WTC11 (cell line): ENCODE measurements around the gene PRICKLE1. TPM values are rescaled to one million over a fixed set of nuclear protein-coding genes. Genes with fewer than 3 reads are reported as not detected.

Experiments used
- ATAC-seq: fragments of 200-7000 bp; cut with Tn5 transposase; 2 replicates; pipeline ENCODE4 v1.10.0; 2021; ENCODE audit warnings: mild to moderate bottlenecking, moderate library complexity
- CTCF ChIA-PET: fragments of 300-600 bp; sonication (Branson Sonifier 250); formaldehyde crosslinking; loops from one replicate; lab custom pipeline; 2021; ENCODE audit warnings: antibody characterized with exemption; lab: Charles Lee
- POLR2A ChIA-PET: fragments of 350-600 bp; sonication (Branson Sonifier 250); formaldehyde crosslinking; loops from one replicate; lab custom pipeline; 2021; ENCODE audit warnings: antibody characterized with exemption; lab: Charles Lee
- DNase-seq: peaks from one replicate; pipeline ENCODE4 v3.0.0; 2021; ENCODE audit warnings: low spot score
- H3K27ac Mint-ChIP-seq: 2 replicates; pipeline ENCODE4 v1.8.0; 2021; ENCODE audit warnings: mixed read lengths
- H3K27me3 Mint-ChIP-seq: 2 replicates; pipeline ENCODE4 v1.8.0; 2021; ENCODE audit warnings: low read depth, mild to moderate bottlenecking, moderate library complexity, mixed read lengths
- H3K36me3 Mint-ChIP-seq: 2 replicates; pipeline ENCODE4 v1.8.0; 2021; ENCODE audit warnings: mixed read lengths
- H3K4me1 Mint-ChIP-seq: 2 replicates; pipeline ENCODE4 v1.8.0; 2022; ENCODE audit warnings: mixed read lengths
- H3K4me3 Mint-ChIP-seq: 2 replicates; pipeline ENCODE4 v1.8.0; 2021; ENCODE audit warnings: mild to moderate bottlenecking, moderate library complexity, mixed read lengths
- H3K9me3 Mint-ChIP-seq: 2 replicates; pipeline ENCODE4 v1.8.0; 2021; ENCODE audit warnings: mixed read lengths
- ATF3 ChIP-seq: sonication (generic); formaldehyde crosslinking; conservative IDR thresholded peaks from 2 replicates; pipeline ENCODE4 v1.8.1; 2022; ENCODE audit warnings: mild to moderate bottlenecking, missing genetic modification reagents
- CREM ChIP-seq: sonication (generic); formaldehyde crosslinking; IDR thresholded peaks from 2 replicates; pipeline ENCODE4 v1.8.1; 2022; ENCODE audit warnings: mild to moderate bottlenecking, missing genetic modification reagents, moderate library complexity
- E2F1 ChIP-seq: sonication (generic); formaldehyde crosslinking; IDR thresholded peaks from 2 replicates; pipeline ENCODE4 v1.8.0; 2022; ENCODE audit warnings: mild to moderate bottlenecking, missing genetic modification reagents
- E2F5 ChIP-seq: sonication (generic); formaldehyde crosslinking; IDR thresholded peaks from 2 replicates; pipeline ENCODE4 v1.8.1; 2022; ENCODE audit warnings: mild to moderate bottlenecking, moderate library complexity, missing genetic modification reagents
- EMX1 ChIP-seq: fragments of 250-450 bp; sonication (Bioruptor Pico); IDR thresholded peaks from 2 replicates; pipeline ENCODE4 v1.8.0; 2021; ENCODE audit warnings: mild to moderate bottlenecking
- FOXP1 ChIP-seq: sonication (generic); formaldehyde crosslinking; IDR thresholded peaks from 2 replicates; pipeline ENCODE4 v1.8.0; 2022; ENCODE audit warnings: missing genetic modification reagents, mild to moderate bottlenecking, moderate library complexity, borderline replicate concordance
- PRDM15 ChIP-seq: sonication (generic); formaldehyde crosslinking; IDR thresholded peaks from 2 replicates; pipeline ENCODE4 v1.8.0; 2022; ENCODE audit warnings: missing genetic modification reagents
- SOX15 ChIP-seq: fragments of 250-450 bp; sonication (Bioruptor Pico); IDR thresholded peaks from 2 replicates; pipeline ENCODE4 v1.9.0; 2021; ENCODE audit warnings: mild to moderate bottlenecking
- TCF7 ChIP-seq: sonication (generic); formaldehyde crosslinking; IDR thresholded peaks from 2 replicates; pipeline ENCODE4 v1.8.0; 2022; ENCODE audit warnings: mild to moderate bottlenecking, low read depth, missing genetic modification reagents, moderate library complexity
- TEAD4 ChIP-seq: sonication (generic); formaldehyde crosslinking; IDR thresholded peaks from 2 replicates; pipeline ENCODE4 v1.8.0; 2022; ENCODE audit warnings: mild to moderate bottlenecking, missing genetic modification reagents
- TP53 ChIP-seq: sonication (generic); formaldehyde crosslinking; IDR thresholded peaks from 2 replicates; pipeline ENCODE4 v1.8.1; 2023; ENCODE audit warnings: mild to moderate bottlenecking, missing genetic modification reagents
- ZNF121 ChIP-seq: sonication (generic); formaldehyde crosslinking; IDR thresholded peaks from 2 replicates; pipeline ENCODE4 v1.8.0; 2023; ENCODE audit warnings: missing genetic modification reagents
- ZNF232 ChIP-seq: sonication (generic); formaldehyde crosslinking; IDR thresholded peaks from 2 replicates; pipeline ENCODE4 v1.8.0; 2022; ENCODE audit warnings: mild to moderate bottlenecking, missing genetic modification reagents
- ZNF263 ChIP-seq: sonication (generic); formaldehyde crosslinking; IDR thresholded peaks from 2 replicates; pipeline ENCODE4 v1.8.1; 2022; ENCODE audit warnings: low read depth, mild to moderate bottlenecking, moderate library complexity, missing genetic modification reagents
- ZSCAN18 ChIP-seq: fragments of 250-450 bp; sonication (Bioruptor Pico); IDR thresholded peaks from 2 replicates; pipeline ENCODE4 v2.1.2; 2022; ENCODE audit warnings: mild to moderate bottlenecking, moderate library complexity
- total RNA-seq: library from RNA; stranded (reverse); gene quantifications from 3 replicates; pipeline ENCODE4 v1.2.3, GENCODE V29; 2021
- TF ChIP-seq, protein P1 (sequence below): fragments of 250-450 bp; sonication (Bioruptor Pico); IDR thresholded peaks from 2 replicates; pipeline ENCODE4 v1.8.0; 2021; ENCODE audit warnings: mild to moderate bottlenecking
- TF ChIP-seq, protein P2 (sequence below): fragments of 250-450 bp; sonication (Bioruptor Pico); IDR thresholded peaks from 2 replicates; pipeline ENCODE4 v1.9.0; 2021; ENCODE audit warnings: mild to moderate bottlenecking, borderline replicate concordance
- TF ChIP-seq, protein P3 (sequence below): sonication (generic); formaldehyde crosslinking; IDR thresholded peaks from 2 replicates; pipeline ENCODE4 v1.8.1; 2023; ENCODE audit warnings: mild to moderate bottlenecking, missing genetic modification reagents
- TF ChIP-seq, protein P4 (sequence below): sonication (generic); formaldehyde crosslinking; IDR thresholded peaks from 2 replicates; pipeline ENCODE4 v1.8.1; 2022; ENCODE audit warnings: mild to moderate bottlenecking, missing genetic modification reagents, moderate library complexity, borderline replicate concordance

The PRICKLE1 gene
- total RNA-seq, 1 experiment from 2014 or later, result 11.7 TPM

DNA sequence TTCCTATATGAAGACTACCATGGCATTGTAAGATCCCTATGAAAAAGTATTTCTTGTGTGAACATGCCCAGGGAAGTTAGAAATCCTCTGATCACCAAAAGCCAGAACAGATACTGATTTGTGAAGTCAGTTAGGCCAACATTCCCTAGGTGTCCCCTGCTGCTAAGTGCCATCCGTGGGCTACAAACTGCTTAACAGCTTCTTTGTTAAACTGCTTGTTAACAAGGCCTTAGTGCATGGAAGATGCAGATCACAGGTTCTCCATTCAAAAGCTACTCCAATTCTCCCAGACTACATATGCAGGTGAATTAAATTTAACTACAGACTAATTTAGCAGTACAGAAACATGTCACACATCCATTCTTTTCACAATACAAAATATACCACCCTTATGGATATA, 108.2 kb downstream of the PRICKLE1 start:
- Mint-ChIP-seq H3K36me3 (no peaks in the 10 kb centered on the region), H3K4me3 (peak overlapping the region; percentile 80), H3K9me3 (no peaks in the 10 kb centered on the region), H3K27ac (no peak overlapping the region), H3K27me3 (peaks cover 38% of the 10 kb centered on the region), H3K4me1 (peaks cover 63% of the 10 kb centered on the region)
- no peak for ATAC-seq
- DNase-seq, result peak; percentile 19
- POLR2A ChIA-PET, result no interaction called here
- CTCF ChIA-PET, result interaction anchor here (0.5 to 5.1 kb wide), 4 partner anchors 11 to 88 kb away, joined by 3 to 39 read pairs (median 6); no protein-coding TSS in a partner anchor
- no peak for TF ChIP-seq ZNF232 (CRISPR knock-in tag)
- TF ChIP-seq TCF7 (CRISPR knock-in tag), result no peak
- TF ChIP-seq TEAD4, result no peak
- no peak for TF ChIP-seq FOXP1 (CRISPR knock-in tag)
- no peak for TF ChIP-seq ZNF121
- no peak for TF ChIP-seq E2F1
- TF ChIP-seq, protein P1, sequence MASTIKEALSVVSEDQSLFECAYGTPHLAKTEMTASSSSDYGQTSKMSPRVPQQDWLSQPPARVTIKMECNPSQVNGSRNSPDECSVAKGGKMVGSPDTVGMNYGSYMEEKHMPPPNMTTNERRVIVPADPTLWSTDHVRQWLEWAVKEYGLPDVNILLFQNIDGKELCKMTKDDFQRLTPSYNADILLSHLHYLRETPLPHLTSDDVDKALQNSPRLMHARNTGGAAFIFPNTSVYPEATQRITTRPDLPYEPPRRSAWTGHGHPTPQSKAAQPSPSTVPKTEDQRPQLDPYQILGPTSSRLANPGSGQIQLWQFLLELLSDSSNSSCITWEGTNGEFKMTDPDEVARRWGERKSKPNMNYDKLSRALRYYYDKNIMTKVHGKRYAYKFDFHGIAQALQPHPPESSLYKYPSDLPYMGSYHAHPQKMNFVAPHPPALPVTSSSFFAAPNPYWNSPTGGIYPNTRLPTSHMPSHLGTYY (CRISPR knock-in tag), result no peak
- no peak for TF ChIP-seq CREM (CRISPR knock-in tag)
- TF ChIP-seq ATF3 (CRISPR knock-in tag), result no peak
- no peak for TF ChIP-seq EMX1 (CRISPR knock-in tag)
- TF ChIP-seq SOX15, result no peak
- TF ChIP-seq, protein P2, sequence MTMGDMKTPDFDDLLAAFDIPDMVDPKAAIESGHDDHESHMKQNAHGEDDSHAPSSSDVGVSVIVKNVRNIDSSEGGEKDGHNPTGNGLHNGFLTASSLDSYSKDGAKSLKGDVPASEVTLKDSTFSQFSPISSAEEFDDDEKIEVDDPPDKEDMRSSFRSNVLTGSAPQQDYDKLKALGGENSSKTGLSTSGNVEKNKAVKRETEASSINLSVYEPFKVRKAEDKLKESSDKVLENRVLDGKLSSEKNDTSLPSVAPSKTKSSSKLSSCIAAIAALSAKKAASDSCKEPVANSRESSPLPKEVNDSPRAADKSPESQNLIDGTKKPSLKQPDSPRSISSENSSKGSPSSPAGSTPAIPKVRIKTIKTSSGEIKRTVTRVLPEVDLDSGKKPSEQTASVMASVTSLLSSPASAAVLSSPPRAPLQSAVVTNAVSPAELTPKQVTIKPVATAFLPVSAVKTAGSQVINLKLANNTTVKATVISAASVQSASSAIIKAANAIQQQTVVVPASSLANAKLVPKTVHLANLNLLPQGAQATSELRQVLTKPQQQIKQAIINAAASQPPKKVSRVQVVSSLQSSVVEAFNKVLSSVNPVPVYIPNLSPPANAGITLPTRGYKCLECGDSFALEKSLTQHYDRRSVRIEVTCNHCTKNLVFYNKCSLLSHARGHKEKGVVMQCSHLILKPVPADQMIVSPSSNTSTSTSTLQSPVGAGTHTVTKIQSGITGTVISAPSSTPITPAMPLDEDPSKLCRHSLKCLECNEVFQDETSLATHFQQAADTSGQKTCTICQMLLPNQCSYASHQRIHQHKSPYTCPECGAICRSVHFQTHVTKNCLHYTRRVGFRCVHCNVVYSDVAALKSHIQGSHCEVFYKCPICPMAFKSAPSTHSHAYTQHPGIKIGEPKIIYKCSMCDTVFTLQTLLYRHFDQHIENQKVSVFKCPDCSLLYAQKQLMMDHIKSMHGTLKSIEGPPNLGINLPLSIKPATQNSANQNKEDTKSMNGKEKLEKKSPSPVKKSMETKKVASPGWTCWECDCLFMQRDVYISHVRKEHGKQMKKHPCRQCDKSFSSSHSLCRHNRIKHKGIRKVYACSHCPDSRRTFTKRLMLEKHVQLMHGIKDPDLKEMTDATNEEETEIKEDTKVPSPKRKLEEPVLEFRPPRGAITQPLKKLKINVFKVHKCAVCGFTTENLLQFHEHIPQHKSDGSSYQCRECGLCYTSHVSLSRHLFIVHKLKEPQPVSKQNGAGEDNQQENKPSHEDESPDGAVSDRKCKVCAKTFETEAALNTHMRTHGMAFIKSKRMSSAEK (CRISPR knock-in tag), result no peak
- TF ChIP-seq TP53 (CRISPR knock-in tag), result no peak

DNA sequence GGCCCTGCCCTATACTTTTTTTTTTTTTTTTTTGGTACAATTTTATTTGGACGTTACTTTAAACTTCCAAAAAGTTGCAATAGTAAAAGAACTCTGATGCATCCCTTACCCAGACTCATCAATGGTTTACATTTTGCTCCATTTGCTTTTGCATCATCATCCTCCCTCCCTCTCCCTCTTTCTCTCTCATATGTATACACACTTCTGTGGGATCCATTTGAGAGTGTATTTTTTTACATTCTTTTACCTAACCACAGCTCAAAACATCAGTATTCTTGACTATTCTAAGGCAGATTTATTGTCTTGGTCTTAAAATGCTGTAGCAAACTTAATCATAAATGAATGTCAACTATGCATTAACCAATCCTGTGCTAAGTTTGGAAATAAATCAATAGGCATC, 111.6 kb downstream of the PRICKLE1 start:
- peaks cover 65% of the 10 kb centered on the region for H3K4me1 Mint-ChIP-seq
- POLR2A ChIA-PET, result no interaction called here
- H3K36me3 Mint-ChIP-seq, result no peaks in the 10 kb centered on the region
- H3K4me3 Mint-ChIP-seq, result no peak overlapping the region
- CTCF ChIA-PET, result no interaction called here
- ATAC-seq (no peak), DNase-seq (no peak)
- TF ChIP-seq ZSCAN18 (no peak), ZNF263 (CRISPR knock-in tag) (no peak), E2F5 (CRISPR knock-in tag) (no peak), PRDM15 (CRISPR knock-in tag) (no peak)
- TF ChIP-seq, protein P3, sequence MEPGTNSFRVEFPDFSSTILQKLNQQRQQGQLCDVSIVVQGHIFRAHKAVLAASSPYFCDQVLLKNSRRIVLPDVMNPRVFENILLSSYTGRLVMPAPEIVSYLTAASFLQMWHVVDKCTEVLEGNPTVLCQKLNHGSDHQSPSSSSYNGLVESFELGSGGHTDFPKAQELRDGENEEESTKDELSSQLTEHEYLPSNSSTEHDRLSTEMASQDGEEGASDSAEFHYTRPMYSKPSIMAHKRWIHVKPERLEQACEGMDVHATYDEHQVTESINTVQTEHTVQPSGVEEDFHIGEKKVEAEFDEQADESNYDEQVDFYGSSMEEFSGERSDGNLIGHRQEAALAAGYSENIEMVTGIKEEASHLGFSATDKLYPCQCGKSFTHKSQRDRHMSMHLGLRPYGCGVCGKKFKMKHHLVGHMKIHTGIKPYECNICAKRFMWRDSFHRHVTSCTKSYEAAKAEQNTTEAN (CRISPR knock-in tag), result no peak
- TF ChIP-seq, protein P4, sequence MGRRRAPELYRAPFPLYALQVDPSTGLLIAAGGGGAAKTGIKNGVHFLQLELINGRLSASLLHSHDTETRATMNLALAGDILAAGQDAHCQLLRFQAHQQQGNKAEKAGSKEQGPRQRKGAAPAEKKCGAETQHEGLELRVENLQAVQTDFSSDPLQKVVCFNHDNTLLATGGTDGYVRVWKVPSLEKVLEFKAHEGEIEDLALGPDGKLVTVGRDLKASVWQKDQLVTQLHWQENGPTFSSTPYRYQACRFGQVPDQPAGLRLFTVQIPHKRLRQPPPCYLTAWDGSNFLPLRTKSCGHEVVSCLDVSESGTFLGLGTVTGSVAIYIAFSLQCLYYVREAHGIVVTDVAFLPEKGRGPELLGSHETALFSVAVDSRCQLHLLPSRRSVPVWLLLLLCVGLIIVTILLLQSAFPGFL (CRISPR knock-in tag), result no peak
- H3K27me3 Mint-ChIP-seq, result peaks cover 34% of the 10 kb centered on the region
- H3K27ac Mint-ChIP-seq, result no peak overlapping the region
- H3K9me3 Mint-ChIP-seq, result no peaks in the 10 kb centered on the region
